ENCODE measurements around the gene SGPL1. TPM values are rescaled to one million over a fixed set of nuclear protein-coding genes. Genes with fewer than 3 reads are reported as not detected.

Gene SGPL1
- total RNA-seq, 4 donors from 2014 or later = 58.0 to 120 (median 74.0) TPM

GRCh38 chr10:70910486-70911341 is 95.0 kb downstream of the SGPL1 start:
- no peak for DNase-seq (ENCODE audit: low spot score in 2 of 2)
- WGBS, 2 donors = 90 to 97% methylated on average over 13 to 15 of the region's 16 CpGs
- no peak overlapping the region for H3K4me3 ChIP-seq (ENCODE audit: low read depth, poor library complexity, severe bottlenecking)
- intact Hi-C loops (cut with DNase I; ENCODE audit: low total_unique reads) = no loop called here
- no peak for TF ChIP-seq POLR2A (IDR thresholded peaks at IDR 0.05)
- TF ChIP-seq CTCF (IDR thresholded peaks at IDR 0.05) = no peak

- TF ChIP-seq CTCF (IDR thresholded peaks at IDR 0.05) (no peak), POLR2A (IDR thresholded peaks at IDR 0.05) (no peak)
- 78 to 89% methylated on average over 4 of the region's 4 CpGs for WGBS, 2 donors
- no peak for DNase-seq (ENCODE audit: low spot score in 2 of 2)
- H3K4me3 ChIP-seq (ENCODE audit: low read depth, poor library complexity, severe bottlenecking) = no peak overlapping the region
- intact Hi-C loops (cut with DNase I; ENCODE audit: low total_unique reads) = no loop called here
These were observed 95.6 kb downstream of the SGPL1 start for GRCh38 chr10:70911386-70911785.

DNA sequence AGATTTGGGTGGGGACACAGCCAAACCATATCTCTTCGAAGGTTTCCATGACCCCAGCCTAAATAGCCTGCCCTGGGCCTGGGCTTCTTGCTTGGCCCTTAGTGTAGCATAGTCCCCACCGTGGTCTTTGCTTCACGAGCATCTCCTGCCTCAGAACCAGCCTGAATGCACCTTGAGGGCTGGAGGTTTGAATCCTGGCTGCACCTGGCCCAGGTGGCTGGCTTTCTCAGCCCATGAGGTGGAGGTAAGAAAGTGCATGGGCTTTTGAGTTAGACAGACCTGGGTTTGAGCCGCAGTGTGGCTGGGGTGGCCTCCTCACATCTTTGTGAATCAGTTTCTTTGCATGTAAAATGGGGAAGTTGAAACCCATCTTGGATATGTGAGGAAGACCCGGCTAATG is 96.8 kb downstream of the SGPL1 start:
- TF ChIP-seq POLR2A (IDR thresholded peaks at IDR 0.05) = no peak
- no peak for TF ChIP-seq CTCF (IDR thresholded peaks at IDR 0.05)
- DNase-seq (ENCODE audit: low spot score in 2 of 2) = no peak
- WGBS, 2 donors = 89 to 99% methylated on average over 5 of the region's 5 CpGs
- no peak overlapping the region for H3K4me3 ChIP-seq (ENCODE audit: low read depth, poor library complexity, severe bottlenecking)
- intact Hi-C loops (cut with DNase I; ENCODE audit: low total_unique reads) = no loop called here

DNA sequence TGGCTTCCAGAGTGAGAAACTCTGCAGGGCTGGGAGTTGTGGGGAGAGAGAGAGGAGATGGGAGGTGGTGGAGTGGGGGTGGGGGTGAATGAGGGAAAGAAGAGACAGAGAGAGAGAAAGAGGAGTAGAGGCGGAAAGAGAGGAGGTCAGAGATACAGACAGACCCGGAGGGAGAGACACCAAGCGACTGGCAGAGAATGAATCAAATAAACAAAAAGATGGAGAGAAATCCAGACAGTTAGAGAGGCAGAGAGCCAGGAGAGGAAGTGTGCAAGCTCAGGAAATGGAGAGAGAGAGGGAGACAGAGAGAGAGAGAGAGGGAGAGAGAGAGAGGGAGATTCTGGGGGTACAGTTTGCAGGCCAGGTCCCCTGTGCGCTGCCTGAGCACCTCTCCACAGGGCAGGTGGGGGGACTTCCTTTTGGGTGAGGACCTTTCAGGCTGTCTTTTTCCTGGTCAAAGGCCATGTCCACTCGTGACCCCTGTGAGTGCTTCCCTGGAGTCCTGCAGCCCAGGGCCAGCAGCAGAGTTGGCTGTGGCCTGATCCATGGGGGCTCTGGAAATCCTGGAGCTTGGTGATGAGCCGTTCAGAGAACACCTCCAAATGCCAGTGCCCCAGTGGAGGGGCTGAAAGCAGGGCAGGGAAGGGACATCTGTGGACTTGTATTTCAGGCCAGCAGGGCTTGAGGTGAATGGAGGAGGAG is 97.6 kb downstream of the SGPL1 start:
- H3K4me3 ChIP-seq (ENCODE audit: low read depth, poor library complexity, severe bottlenecking) = no peak overlapping the region
- DNase-seq (ENCODE audit: low spot score in 2 of 2) = no peak
- 70 to 71% methylated on average over 6 of the region's 6 CpGs for WGBS, 2 donors
- TF ChIP-seq POLR2A (IDR thresholded peaks at IDR 0.05) (no peak), CTCF (IDR thresholded peaks at IDR 0.05) (no peak)
- intact Hi-C loops (cut with DNase I; ENCODE audit: low total_unique reads) = no loop called here

- no peak for DNase-seq (ENCODE audit: low spot score in 2 of 2)
- intact Hi-C loops (cut with DNase I; ENCODE audit: low total_unique reads) = no loop called here
- TF ChIP-seq CTCF (IDR thresholded peaks at IDR 0.05) (no peak), POLR2A (IDR thresholded peaks at IDR 0.05) (no peak)
- H3K4me3 ChIP-seq (ENCODE audit: low read depth, poor library complexity, severe bottlenecking) = no peak overlapping the region
- 92 to 98% methylated on average over 3 of the region's 3 CpGs for WGBS, 2 donors
These were observed 98.1 kb downstream of the SGPL1 start for GRCh38 chr10:70913893-70914240.
